22Rv1 (cell line): ENCODE measurements around the gene GTF2B.

Experiments
- CTCF ChIP-seq: fragments of 450-650 bp; IDR thresholded peaks from 2 replicates; pipeline ENCODE4 v1.5.1; 2017; ENCODE audit warnings: mild to moderate bottlenecking
- ZFX ChIP-seq: fragments of 450-650 bp; IDR thresholded peaks from 2 replicates; pipeline ENCODE4 v1.6.1; 2017; ENCODE audit warnings: antibody characterized with exemption, borderline replicate concordance

GRCh38 chr1:88851303-88852063, 39.9 kb downstream of the GTF2B start:
- TF ChIP-seq CTCF (no peak), ZFX (no peak)
